Karpas-422 (cell line): ENCODE measurements around the gene PRPF4. TPM values are rescaled to one million over a fixed set of nuclear protein-coding genes. Genes with fewer than 3 reads are reported as not detected.

ENCODE experiments used
- DNase-seq: peaks from one replicate; pipeline ENCODE4 v3.0.0-alpha.2; 2015
- H2AFZ ChIP-seq: fragments of 200-600 bp; sonication (generic); 2 replicates; pipeline ENCODE4 v1.6.1; 2014; ENCODE audit warnings: antibody characterized with exemption, low read length, mixed read lengths
- H3K27ac ChIP-seq: fragments of 200-600 bp; sonication (generic); 2 replicates; pipeline ENCODE4 v1.5.1; 2014; ENCODE audit warnings: mild to moderate bottlenecking, low read length, moderate library complexity
- H3K27me3 ChIP-seq: fragments of 200-600 bp; sonication (generic); 2 replicates; pipeline ENCODE4 v1.6.1; 2014; ENCODE audit warnings: low read length, mixed read lengths
- H3K36me3 ChIP-seq: fragments of 200-600 bp; sonication (generic); 2 replicates; pipeline ENCODE4 v1.6.1; 2014; ENCODE audit warnings: low read length, mixed read lengths; ENCODE audit not compliant: insufficient read depth
- H3K4me1 ChIP-seq: fragments of 200-600 bp; sonication (generic); 2 replicates; pipeline ENCODE4 v1.6.1; 2014; ENCODE audit warnings: mild to moderate bottlenecking, low read length, mixed read lengths
- H3K4me2 ChIP-seq: fragments of 200-600 bp; sonication (generic); 2 replicates; pipeline ENCODE4 v1.6.1; 2014; ENCODE audit warnings: low read length, low read depth, mild to moderate bottlenecking; ENCODE audit not compliant: poor library complexity, severe bottlenecking
- H3K4me3 ChIP-seq: fragments of 200-600 bp; sonication (generic); 2 replicates; pipeline ENCODE4 v1.5.1; 2014; ENCODE audit warnings: mild to moderate bottlenecking, antibody characterized with exemption, low read length, mixed read lengths
- H3K79me2 ChIP-seq: fragments of 200-600 bp; sonication (generic); 2 replicates; pipeline ENCODE4 v1.6.1; 2014; ENCODE audit warnings: mild to moderate bottlenecking, low read length, mixed read lengths
- H3K9ac ChIP-seq: fragments of 200-600 bp; sonication (generic); 2 replicates; pipeline ENCODE4 v1.6.0; 2014; ENCODE audit warnings: low read length
- H3K9me2 ChIP-seq: fragments of 200-600 bp; sonication (generic), shearing (Covaris generic); replicated peaks from 2 replicates; pipeline ENCODE4 v1.6.0; 2014; ENCODE audit warnings: mild to moderate bottlenecking, low read length, moderate library complexity; ENCODE audit not compliant: insufficient read depth
- H3K9me3 ChIP-seq: fragments of 300-700, 200-600 bp; sonication (generic); 2 replicates; pipeline ENCODE4 v1.6.1; 2014; ENCODE audit warnings: low read length, mixed read lengths
- H4K20me1 ChIP-seq: fragments of 200-600 bp; sonication (generic); 2 replicates; pipeline ENCODE4 v1.6.1; 2014; ENCODE audit warnings: mild to moderate bottlenecking, antibody characterized with exemption, low read length, low read depth; ENCODE audit not compliant: insufficient read depth
- total RNA-seq: library from RNA; depleted of rRNA; stranded (reverse); fragments of >200 nt; shearing (Covaris generic); gene quantifications from 2 replicates; pipeline ENCODE4 v1.2.3, GENCODE V29; 2014; ENCODE audit warnings: low replicate concordance

The PRPF4 gene
- total RNA-seq, 1 experiment from 2014 or later, result 22.2 TPM

- H3K9me2 ChIP-seq, result no peaks in the 10 kb centered on the region
- no peak overlapping the region for H3K9ac ChIP-seq
- H3K9me3 ChIP-seq, result no peaks in the 10 kb centered on the region
- no peak overlapping the region for H3K4me2 ChIP-seq
- H2AFZ ChIP-seq, result no peak overlapping the region
- no peaks in the 10 kb centered on the region for H3K36me3 ChIP-seq
- no peak overlapping the region for H3K4me3 ChIP-seq
- no peaks in the 10 kb centered on the region for H3K4me1 ChIP-seq
- no peak for DNase-seq
- no peak overlapping the region for H3K27ac ChIP-seq
- H3K79me2 ChIP-seq, result no peaks in the 10 kb centered on the region
- no peaks in the 10 kb centered on the region for H4K20me1 ChIP-seq
- H3K27me3 ChIP-seq, result no peaks in the 10 kb centered on the region
Observed at GRCh38 chr9:113307396-113307975, 32.0 kb downstream of the PRPF4 start.

GRCh38 chr9:113309204-113309813 is 33.9 kb downstream of the PRPF4 start:
- no peaks in the 10 kb centered on the region for H3K79me2 ChIP-seq

GRCh38 chr9:113310538-113310937 is 35.1 kb downstream of the PRPF4 start:
- Histone ChIP-seq H3K36me3 (no peaks in the 10 kb centered on the region), H3K27ac (no peak overlapping the region), H3K4me2 (no peak overlapping the region), H4K20me1 (no peaks in the 10 kb centered on the region), H3K27me3 (no peaks in the 10 kb centered on the region), H3K9ac (no peak overlapping the region), H3K4me3 (no peak overlapping the region), H2AFZ (no peak overlapping the region), H3K4me1 (no peaks in the 10 kb centered on the region), H3K79me2 (no peaks in the 10 kb centered on the region), H3K9me3 (no peaks in the 10 kb centered on the region), H3K9me2 (no peaks in the 10 kb centered on the region)
- no peak for DNase-seq

More at GRCh38 chr9:113309204-113309813, 33.9 kb downstream of the PRPF4 start:
- Histone ChIP-seq H3K27ac (no peak overlapping the region), H4K20me1 (no peaks in the 10 kb centered on the region), H3K27me3 (no peaks in the 10 kb centered on the region), H2AFZ (no peak overlapping the region), H3K9me3 (no peaks in the 10 kb centered on the region), H3K9ac (no peak overlapping the region), H3K36me3 (no peaks in the 10 kb centered on the region), H3K9me2 (no peaks in the 10 kb centered on the region), H3K4me2 (no peak overlapping the region), H3K4me1 (no peaks in the 10 kb centered on the region), H3K4me3 (no peak overlapping the region)
- peak; percentile 57 for DNase-seq

- DNase-seq, result no peak
- Histone ChIP-seq H3K4me2 (no peak overlapping the region), H3K36me3 (no peaks in the 10 kb centered on the region), H3K27me3 (no peaks in the 10 kb centered on the region), H4K20me1 (no peaks in the 10 kb centered on the region), H2AFZ (no peak overlapping the region), H3K79me2 (no peaks in the 10 kb centered on the region), H3K27ac (no peak overlapping the region), H3K9me3 (no peaks in the 10 kb centered on the region), H3K4me1 (no peaks in the 10 kb centered on the region), H3K9me2 (no peaks in the 10 kb centered on the region), H3K4me3 (no peak overlapping the region), H3K9ac (no peak overlapping the region)
Observed at GRCh38 chr9:113311961-113312360, 36.5 kb downstream of the PRPF4 start.

GRCh38 chr9:113313261-113313660 is 37.8 kb downstream of the PRPF4 start:
- H3K9me2 ChIP-seq, result no peaks in the 10 kb centered on the region
- H4K20me1 ChIP-seq, result no peaks in the 10 kb centered on the region
- no peak overlapping the region for H3K27ac ChIP-seq
- H2AFZ ChIP-seq, result no peak overlapping the region
- no peak overlapping the region for H3K9ac ChIP-seq
- no peaks in the 10 kb centered on the region for H3K79me2 ChIP-seq
- no peaks in the 10 kb centered on the region for H3K9me3 ChIP-seq
- H3K36me3 ChIP-seq, result no peaks in the 10 kb centered on the region
- DNase-seq, result no peak
- no peaks in the 10 kb centered on the region for H3K4me1 ChIP-seq
- no peak overlapping the region for H3K4me3 ChIP-seq
- 0 out of 2 replicates have a peak, but pooled peaks cover 3% of the 10 kb centered on the region for H3K27me3 ChIP-seq
- no peak overlapping the region for H3K4me2 ChIP-seq

GRCh38 chr9:113315231-113315630 is 39.8 kb downstream of the PRPF4 start:
- no peak overlapping the region for H3K27ac ChIP-seq
- H2AFZ ChIP-seq, result no peak overlapping the region
- no peaks in the 10 kb centered on the region for H3K9me2 ChIP-seq
- no peak overlapping the region for H3K4me3 ChIP-seq
- peaks cover 1% of the 10 kb centered on the region for H3K4me1 ChIP-seq
- 0 out of 2 replicates have a peak, but pooled peaks cover 3% of the 10 kb centered on the region for H3K27me3 ChIP-seq
- H3K79me2 ChIP-seq, result no peaks in the 10 kb centered on the region
- DNase-seq, result no peak
- no peaks in the 10 kb centered on the region for H3K9me3 ChIP-seq
- H4K20me1 ChIP-seq, result no peaks in the 10 kb centered on the region
- H3K36me3 ChIP-seq, result no peaks in the 10 kb centered on the region
- no peak overlapping the region for H3K9ac ChIP-seq
- H3K4me2 ChIP-seq, result no peak overlapping the region

- Histone ChIP-seq H3K9me3 (no peaks in the 10 kb centered on the region), H2AFZ (no peak overlapping the region), H3K4me1 (peaks cover 9% of the 10 kb centered on the region), H3K79me2 (no peaks in the 10 kb centered on the region), H3K36me3 (no peaks in the 10 kb centered on the region), H3K4me3 (no peak overlapping the region), H3K4me2 (no peak overlapping the region), H3K27me3 (0 out of 2 replicates have a peak, but pooled peaks cover 3% of the 10 kb centered on the region), H3K9ac (no peak overlapping the region), H4K20me1 (no peaks in the 10 kb centered on the region), H3K27ac (no peak overlapping the region), H3K9me2 (no peaks in the 10 kb centered on the region)
- DNase-seq, result no peak
Observed at GRCh38 chr9:113316030-113316429, 40.6 kb downstream of the PRPF4 start.

GRCh38 chr9:113317777-113318176 is 42.3 kb downstream of the PRPF4 start:
- H3K79me2 ChIP-seq, result no peaks in the 10 kb centered on the region
- no peak overlapping the region for H3K4me2 ChIP-seq
- no peak overlapping the region for H3K9ac ChIP-seq
- H4K20me1 ChIP-seq, result no peaks in the 10 kb centered on the region
- H3K27ac ChIP-seq, result no peak overlapping the region
- no peaks in the 10 kb centered on the region for H3K9me2 ChIP-seq
- H2AFZ ChIP-seq, result no peak overlapping the region
- H3K27me3 ChIP-seq, result 0 out of 2 replicates have a peak, but pooled peaks cover 3% of the 10 kb centered on the region
- peaks cover 10% of the 10 kb centered on the region for H3K4me1 ChIP-seq
- H3K36me3 ChIP-seq, result no peaks in the 10 kb centered on the region
- H3K9me3 ChIP-seq, result no peaks in the 10 kb centered on the region
- DNase-seq, result no peak
- H3K4me3 ChIP-seq, result no peak overlapping the region
